ENCODE results near the gene TRPC6.

Gene TRPC6

GRCh38 chr11:101523634-101524260, 60.1 kb downstream of the TRPC6 start:
- Histone ChIP-seq H3K79me2 (ENCODE audit: insufficient read depth, low read length) (no peaks in the 10 kb centered on the region), H4K20me1 (ENCODE audit: insufficient read depth, low read length) (no peaks in the 10 kb centered on the region), H3K27ac (ENCODE audit: low read depth, low read length, poor library complexity, severe bottlenecking) (no peak overlapping the region), H3F3A (ENCODE audit: insufficient read depth, low read length) (no peaks in the 10 kb centered on the region), H2AFZ (ENCODE audit: low read length) (no peak overlapping the region), H3K9me3 (ENCODE audit: low read length) (no peaks in the 10 kb centered on the region), H3K9ac (ENCODE audit: low read length) (no peak overlapping the region), H3K27me3 (ENCODE audit: insufficient read depth, low read length) (no peaks in the 10 kb centered on the region), H3K4me3 (ENCODE audit: low read depth, low read length, poor library complexity, severe bottlenecking) (no peak overlapping the region), H3K9me2 (ENCODE audit: low read depth, low read length) (no peaks in the 10 kb centered on the region), H3K4me1 (ENCODE audit: insufficient read depth, low read length, severe bottlenecking) (no peaks in the 10 kb centered on the region), H3K36me3 (ENCODE audit: insufficient read depth, low read length) (no peaks in the 10 kb centered on the region), H3K4me2 (ENCODE audit: low read length) (no peak overlapping the region)
- no peak for TF ChIP-seq EZH2 (IDR thresholded peaks at IDR 0.05; ENCODE audit: borderline replicate concordance, low read length)
- TF ChIP-seq, protein P1, sequence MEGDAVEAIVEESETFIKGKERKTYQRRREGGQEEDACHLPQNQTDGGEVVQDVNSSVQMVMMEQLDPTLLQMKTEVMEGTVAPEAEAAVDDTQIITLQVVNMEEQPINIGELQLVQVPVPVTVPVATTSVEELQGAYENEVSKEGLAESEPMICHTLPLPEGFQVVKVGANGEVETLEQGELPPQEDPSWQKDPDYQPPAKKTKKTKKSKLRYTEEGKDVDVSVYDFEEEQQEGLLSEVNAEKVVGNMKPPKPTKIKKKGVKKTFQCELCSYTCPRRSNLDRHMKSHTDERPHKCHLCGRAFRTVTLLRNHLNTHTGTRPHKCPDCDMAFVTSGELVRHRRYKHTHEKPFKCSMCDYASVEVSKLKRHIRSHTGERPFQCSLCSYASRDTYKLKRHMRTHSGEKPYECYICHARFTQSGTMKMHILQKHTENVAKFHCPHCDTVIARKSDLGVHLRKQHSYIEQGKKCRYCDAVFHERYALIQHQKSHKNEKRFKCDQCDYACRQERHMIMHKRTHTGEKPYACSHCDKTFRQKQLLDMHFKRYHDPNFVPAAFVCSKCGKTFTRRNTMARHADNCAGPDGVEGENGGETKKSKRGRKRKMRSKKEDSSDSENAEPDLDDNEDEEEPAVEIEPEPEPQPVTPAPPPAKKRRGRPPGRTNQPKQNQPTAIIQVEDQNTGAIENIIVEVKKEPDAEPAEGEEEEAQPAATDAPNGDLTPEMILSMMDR (IDR thresholded peaks at IDR 0.05; ENCODE audit: low read length): no peak

DNA sequence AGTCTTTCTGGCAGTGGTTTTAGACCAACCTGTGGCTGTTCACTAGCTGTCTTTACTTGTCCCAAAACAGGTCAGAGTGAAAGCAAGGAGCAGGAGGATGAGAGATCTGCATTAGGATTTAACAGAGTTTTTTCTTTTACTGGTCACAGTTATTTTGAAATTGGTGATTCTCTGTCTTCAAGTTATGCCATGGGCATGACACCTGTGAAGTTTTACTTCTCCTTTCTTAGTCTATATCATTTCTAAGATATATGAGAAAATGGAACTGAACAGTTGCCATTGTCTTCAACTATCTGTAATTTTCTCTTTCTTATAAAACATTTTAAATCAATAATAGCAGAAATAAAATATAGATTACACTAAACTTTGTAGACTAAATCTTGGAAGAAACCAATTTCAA, 60.6 kb downstream of the TRPC6 start:
- Histone ChIP-seq H3K4me1 (ENCODE audit: insufficient read depth, low read length, severe bottlenecking) (no peaks in the 10 kb centered on the region), H3K79me2 (ENCODE audit: insufficient read depth, low read length) (no peaks in the 10 kb centered on the region), H3K4me3 (ENCODE audit: low read depth, low read length, poor library complexity, severe bottlenecking) (no peak overlapping the region), H3K9me2 (ENCODE audit: low read depth, low read length) (no peaks in the 10 kb centered on the region), H3K36me3 (ENCODE audit: insufficient read depth, low read length) (no peaks in the 10 kb centered on the region), H3K4me2 (ENCODE audit: low read length) (no peak overlapping the region), H2AFZ (ENCODE audit: low read length) (no peak overlapping the region), H3K27me3 (ENCODE audit: insufficient read depth, low read length) (no peaks in the 10 kb centered on the region), H4K20me1 (ENCODE audit: insufficient read depth, low read length) (no peaks in the 10 kb centered on the region), H3F3A (ENCODE audit: insufficient read depth, low read length) (no peaks in the 10 kb centered on the region), H3K27ac (ENCODE audit: low read depth, low read length, poor library complexity, severe bottlenecking) (no peak overlapping the region), H3K9ac (ENCODE audit: low read length) (no peak overlapping the region), H3K9me3 (ENCODE audit: low read length) (no peaks in the 10 kb centered on the region)
- TF ChIP-seq, protein P1 (IDR thresholded peaks at IDR 0.05; ENCODE audit: low read length): no peak
- TF ChIP-seq EZH2 (IDR thresholded peaks at IDR 0.05; ENCODE audit: borderline replicate concordance, low read length): no peak

GRCh38 chr11:101521821-101522220, 62.0 kb downstream of the TRPC6 start:
- no peak overlapping the region for H3K4me2 ChIP-seq (ENCODE audit: low read length)
- no peak overlapping the region for H3K27ac ChIP-seq (ENCODE audit: low read depth, low read length, poor library complexity, severe bottlenecking)
- H3K4me1 ChIP-seq (ENCODE audit: insufficient read depth, low read length, severe bottlenecking): no peaks in the 10 kb centered on the region
- H4K20me1 ChIP-seq (ENCODE audit: insufficient read depth, low read length): no peaks in the 10 kb centered on the region
- H3K9me3 ChIP-seq (ENCODE audit: low read length): no peaks in the 10 kb centered on the region
- H3K27me3 ChIP-seq (ENCODE audit: insufficient read depth, low read length): no peaks in the 10 kb centered on the region
- H3K9me2 ChIP-seq (ENCODE audit: low read depth, low read length): no peaks in the 10 kb centered on the region
- no peaks in the 10 kb centered on the region for H3F3A ChIP-seq (ENCODE audit: insufficient read depth, low read length)
- H3K36me3 ChIP-seq (ENCODE audit: insufficient read depth, low read length): no peaks in the 10 kb centered on the region
- no peak overlapping the region for H3K9ac ChIP-seq (ENCODE audit: low read length)
- TF ChIP-seq, protein P1 (IDR thresholded peaks at IDR 0.05; ENCODE audit: low read length): no peak
- no peak for TF ChIP-seq EZH2 (IDR thresholded peaks at IDR 0.05; ENCODE audit: borderline replicate concordance, low read length)
- no peak overlapping the region for H3K4me3 ChIP-seq (ENCODE audit: low read depth, low read length, poor library complexity, severe bottlenecking)
- no peaks in the 10 kb centered on the region for H3K79me2 ChIP-seq (ENCODE audit: insufficient read depth, low read length)
- no peak overlapping the region for H2AFZ ChIP-seq (ENCODE audit: low read length)

Measured in OCI-LY1 (cell line).